ENCODE measurements around the gene ACTN4. TPM values are rescaled to one million over a fixed set of nuclear protein-coding genes. Genes with fewer than 3 reads are reported as not detected.

The ACTN4 gene
- total and polyA plus RNA-seq, 9 donors: 139 to 458 (median 299) TPM

GRCh38 chr19:38693380-38694223 lies 46.2 kb downstream of the ACTN4 start:
- H3K36me3 ChIP-seq: no peaks in the 10 kb centered on the region
- no peak for DNase-seq
- H3K4me1 ChIP-seq (ENCODE audit: insufficient read depth): peaks cover 17% of the 10 kb centered on the region
- H3K9me3 ChIP-seq: no peaks in the 10 kb centered on the region
- H3K27me3 ChIP-seq: no peaks in the 10 kb centered on the region
- TF ChIP-seq EP300 (IDR thresholded peaks at IDR 0.05) (no peak), POLR2A (IDR thresholded peaks at IDR 0.05) (no peak)
- TF ChIP-seq, protein P1, sequence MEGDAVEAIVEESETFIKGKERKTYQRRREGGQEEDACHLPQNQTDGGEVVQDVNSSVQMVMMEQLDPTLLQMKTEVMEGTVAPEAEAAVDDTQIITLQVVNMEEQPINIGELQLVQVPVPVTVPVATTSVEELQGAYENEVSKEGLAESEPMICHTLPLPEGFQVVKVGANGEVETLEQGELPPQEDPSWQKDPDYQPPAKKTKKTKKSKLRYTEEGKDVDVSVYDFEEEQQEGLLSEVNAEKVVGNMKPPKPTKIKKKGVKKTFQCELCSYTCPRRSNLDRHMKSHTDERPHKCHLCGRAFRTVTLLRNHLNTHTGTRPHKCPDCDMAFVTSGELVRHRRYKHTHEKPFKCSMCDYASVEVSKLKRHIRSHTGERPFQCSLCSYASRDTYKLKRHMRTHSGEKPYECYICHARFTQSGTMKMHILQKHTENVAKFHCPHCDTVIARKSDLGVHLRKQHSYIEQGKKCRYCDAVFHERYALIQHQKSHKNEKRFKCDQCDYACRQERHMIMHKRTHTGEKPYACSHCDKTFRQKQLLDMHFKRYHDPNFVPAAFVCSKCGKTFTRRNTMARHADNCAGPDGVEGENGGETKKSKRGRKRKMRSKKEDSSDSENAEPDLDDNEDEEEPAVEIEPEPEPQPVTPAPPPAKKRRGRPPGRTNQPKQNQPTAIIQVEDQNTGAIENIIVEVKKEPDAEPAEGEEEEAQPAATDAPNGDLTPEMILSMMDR (IDR thresholded peaks at IDR 0.05): no peak
- peak overlapping the region in 1 of 2 donors; percentile 56 for H3K27ac ChIP-seq
- 53 to 58% (median 58%) methylated on average over 19 of the region's 19 CpGs for WGBS, 3 donors
- H3K4me3 ChIP-seq: no peak overlapping the region
- intact Hi-C loops (cut with DNase I): no loop called here

GRCh38 chr19:38695317-38695683 lies 47.9 kb downstream of the ACTN4 start:
- no peak overlapping the region for H3K4me3 ChIP-seq
- 65 to 74% (median 71%) methylated on average over 9 of the region's 9 CpGs for WGBS, 3 donors
- H3K27me3 ChIP-seq: no peaks in the 10 kb centered on the region
- H3K4me1 ChIP-seq (ENCODE audit: insufficient read depth): peaks cover 25% of the 10 kb centered on the region
- no peak for DNase-seq
- intact Hi-C loops (cut with DNase I): no loop called here
- H3K9me3 ChIP-seq: no peaks in the 10 kb centered on the region
- no peaks in the 10 kb centered on the region for H3K36me3 ChIP-seq
- no peak overlapping the region for H3K27ac ChIP-seq
- TF ChIP-seq POLR2A (IDR thresholded peaks at IDR 0.05) (no peak), EP300 (IDR thresholded peaks at IDR 0.05) (no peak)
- TF ChIP-seq, protein P1 (IDR thresholded peaks at IDR 0.05): no peak

DNA sequence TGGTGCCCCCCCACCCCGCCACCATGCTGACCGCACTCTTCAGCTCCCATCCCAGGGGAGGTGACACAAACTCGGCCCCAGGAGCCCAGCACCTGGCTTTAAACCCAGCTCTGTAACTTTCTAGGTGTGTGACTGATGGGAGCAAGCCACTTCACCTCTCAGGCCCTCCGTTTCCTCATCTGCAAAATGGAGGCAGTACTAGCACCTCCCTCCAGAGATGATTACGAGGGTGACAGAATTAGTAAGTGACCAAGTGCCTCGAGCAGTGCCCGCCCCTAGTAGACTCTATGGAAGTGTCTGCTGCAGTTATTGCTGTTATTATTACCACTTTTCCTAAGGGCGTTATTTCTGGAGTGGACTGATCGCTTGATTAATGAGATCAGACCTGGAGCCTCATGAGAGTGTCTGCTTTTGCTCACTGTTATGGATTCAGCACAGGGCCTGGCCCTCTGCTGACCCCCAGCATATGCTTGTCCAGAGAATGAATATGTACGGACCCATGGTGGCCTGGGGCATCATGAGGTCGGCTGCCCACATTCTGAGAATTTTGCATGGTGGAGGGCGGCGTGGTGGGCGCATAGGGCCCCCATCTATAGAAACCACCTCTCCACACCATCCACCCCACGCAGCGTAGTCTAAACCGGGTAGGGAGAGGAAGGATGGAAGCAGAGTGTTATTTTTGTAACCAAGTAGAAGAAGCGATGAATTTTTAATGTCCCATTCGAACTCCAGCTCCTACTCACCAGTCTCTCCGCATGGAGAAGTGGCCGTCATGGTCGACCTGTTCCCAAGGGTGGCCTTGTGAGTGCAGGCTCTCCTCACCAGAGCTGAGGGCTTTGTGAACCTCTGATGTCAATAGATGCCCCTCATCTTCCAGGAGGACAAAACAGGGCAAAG lies 48.6 kb downstream of the ACTN4 start:
- H3K27ac ChIP-seq: no peak overlapping the region
- 83 to 92% (median 88%) methylated on average over 22 of the region's 22 CpGs for WGBS, 3 donors

GRCh38 chr19:38696729-38697055 lies 49.2 kb downstream of the ACTN4 start:
- H3K9me3 ChIP-seq: no peaks in the 10 kb centered on the region
- no peaks in the 10 kb centered on the region for H3K27me3 ChIP-seq
- TF ChIP-seq POLR2A (IDR thresholded peaks at IDR 0.05) (no peak), EP300 (IDR thresholded peaks at IDR 0.05) (no peak)
- TF ChIP-seq, protein P1 (IDR thresholded peaks at IDR 0.05): no peak
- peaks cover 37% of the 10 kb centered on the region for H3K4me1 ChIP-seq (ENCODE audit: insufficient read depth)
- intact Hi-C loops (cut with DNase I): no loop called here
- 87 to 90% (median 89%) methylated on average over 6 of the region's 6 CpGs for WGBS, 3 donors
- DNase-seq: no peak
- H3K4me3 ChIP-seq: no peak overlapping the region
- H3K27ac ChIP-seq: no peak overlapping the region
- H3K36me3 ChIP-seq: no peaks in the 10 kb centered on the region

More for the DNA sequence above, 48.6 kb downstream of the ACTN4 start:
- Histone ChIP-seq H3K27me3 (no peaks in the 10 kb centered on the region), H3K36me3 (no peaks in the 10 kb centered on the region), H3K4me1 (ENCODE audit: insufficient read depth) (peaks cover 31% of the 10 kb centered on the region), H3K9me3 (no peaks in the 10 kb centered on the region), H3K4me3 (no peak overlapping the region)
- TF ChIP-seq, protein P1 (IDR thresholded peaks at IDR 0.05): no peak
- no peak for TF ChIP-seq POLR2A (IDR thresholded peaks at IDR 0.05)
- TF ChIP-seq EP300 (IDR thresholded peaks at IDR 0.05): no peak
- DNase-seq: no peak
- intact Hi-C loops (cut with DNase I): no loop called here

All from ovary (tissue), 9 donors.